Astrocyte (in vitro differentiated cells and primary cell): ENCODE data around the gene NCOA3. TPM values are rescaled to one million over a fixed set of nuclear protein-coding genes. Genes with fewer than 3 reads are reported as not detected.
A peak's percentile ranks its signal among the peaks of the same experiment; 100 is the strongest.

ENCODE experiments used
- DNase-seq: peaks from one replicate; pipeline ENCODE4 v3.0.0-alpha.2; 2010; ENCODE audit warnings: low read depth
- FAIRE-seq: peaks from 2 replicates; lab custom pipeline; 2011; peaks lifted over from hg19 to GRCh38; lab: Jason Lieb, UNC
- H2AFZ ChIP-seq: 2 replicates; pipeline ENCODE4 v1.6.0; 2012; ENCODE audit warnings: low read depth, low read length, inconsistent platforms
- H3K27ac ChIP-seq: 2 replicates; pipeline ENCODE4 v1.5.1; 2011; ENCODE audit warnings: low read depth, low read length, inconsistent platforms
- H3K27me3 ChIP-seq: 2 replicates; pipeline ENCODE4 v1.6.0; 2011; ENCODE audit warnings: low read length, inconsistent platforms; ENCODE audit not compliant: insufficient read depth
- H3K36me3 ChIP-seq: 2 replicates; pipeline ENCODE4 v1.5.1; 2011; ENCODE audit warnings: low read length, inconsistent platforms; ENCODE audit not compliant: insufficient read depth
- H3K4me1 ChIP-seq: 2 replicates; pipeline ENCODE4 v1.5.1; 2011; ENCODE audit warnings: low read length, inconsistent platforms; ENCODE audit not compliant: insufficient read depth
- H3K4me2 ChIP-seq: 2 replicates; pipeline ENCODE4 v1.6.0; 2012; ENCODE audit warnings: low read length, inconsistent platforms
- H3K4me3 ChIP-seq: 2 replicates; pipeline ENCODE4 v1.5.1; 2011; ENCODE audit warnings: low read depth, mild to moderate bottlenecking, low read length, inconsistent platforms; ENCODE audit not compliant: insufficient read depth
- H3K79me2 ChIP-seq: 2 replicates; pipeline ENCODE4 v1.6.0; 2012; ENCODE audit warnings: mild to moderate bottlenecking, low read length, inconsistent platforms; ENCODE audit not compliant: insufficient read depth
- H3K9ac ChIP-seq: 2 replicates; pipeline ENCODE4 v1.6.0; 2012; ENCODE audit warnings: mild to moderate bottlenecking, low read length, inconsistent platforms
- H3K9me3 ChIP-seq: 2 replicates; pipeline ENCODE4 v1.5.1; 2012; ENCODE audit warnings: low read depth, mild to moderate bottlenecking, low read length, inconsistent platforms; ENCODE audit not compliant: insufficient read depth
- H4K20me1 ChIP-seq: 2 replicates; pipeline ENCODE4 v1.6.0; 2012; ENCODE audit warnings: low read length, inconsistent platforms; ENCODE audit not compliant: insufficient read depth
- H3K27ac Mint-ChIP-seq: one replicate; pipeline ENCODE4 v1.8.0; 2021; ENCODE audit warnings: mild to moderate bottlenecking, mixed read lengths; ENCODE audit not compliant: unreplicated experiment
- H3K27me3 Mint-ChIP-seq: one replicate; pipeline ENCODE4 v1.8.0; 2021; ENCODE audit warnings: low read depth, mixed read lengths; ENCODE audit not compliant: unreplicated experiment
- H3K36me3 Mint-ChIP-seq: one replicate; pipeline ENCODE4 v1.8.0; 2021; ENCODE audit warnings: low read depth, mixed read lengths; ENCODE audit not compliant: unreplicated experiment
- H3K4me1 Mint-ChIP-seq: one replicate; pipeline ENCODE4 v1.8.0; 2021; ENCODE audit warnings: low read depth, mixed read lengths; ENCODE audit not compliant: unreplicated experiment
- H3K4me3 Mint-ChIP-seq: one replicate; pipeline ENCODE4 v1.8.0; 2021; ENCODE audit warnings: mild to moderate bottlenecking, moderate library complexity, mixed read lengths; ENCODE audit not compliant: unreplicated experiment
- H3K9me3 Mint-ChIP-seq: one replicate; pipeline ENCODE4 v1.8.0; 2021; ENCODE audit warnings: mild to moderate bottlenecking, mixed read lengths; ENCODE audit not compliant: unreplicated experiment
- CTCF ChIP-seq: IDR thresholded peaks from 2 replicates; pipeline ENCODE4 v1.5.1; 2011; ENCODE audit warnings: low read depth, mild to moderate bottlenecking, inconsistent platforms, low read length, moderate library complexity; ENCODE audit not compliant: insufficient read depth
- EZH2 ChIP-seq: IDR thresholded peaks from 2 replicates; pipeline ENCODE4 v1.6.1; 2012; ENCODE audit warnings: mild to moderate bottlenecking, low read length, inconsistent platforms; ENCODE audit not compliant: insufficient read depth
- total RNA-seq: library from RNA; stranded (reverse); gene quantifications from 2 replicates; pipeline ENCODE4 v1.2.1, GENCODE V29; 2021

The NCOA3 gene
- total RNA-seq, 1 donor from 2014 or later, result 30.5 TPM

DNA sequence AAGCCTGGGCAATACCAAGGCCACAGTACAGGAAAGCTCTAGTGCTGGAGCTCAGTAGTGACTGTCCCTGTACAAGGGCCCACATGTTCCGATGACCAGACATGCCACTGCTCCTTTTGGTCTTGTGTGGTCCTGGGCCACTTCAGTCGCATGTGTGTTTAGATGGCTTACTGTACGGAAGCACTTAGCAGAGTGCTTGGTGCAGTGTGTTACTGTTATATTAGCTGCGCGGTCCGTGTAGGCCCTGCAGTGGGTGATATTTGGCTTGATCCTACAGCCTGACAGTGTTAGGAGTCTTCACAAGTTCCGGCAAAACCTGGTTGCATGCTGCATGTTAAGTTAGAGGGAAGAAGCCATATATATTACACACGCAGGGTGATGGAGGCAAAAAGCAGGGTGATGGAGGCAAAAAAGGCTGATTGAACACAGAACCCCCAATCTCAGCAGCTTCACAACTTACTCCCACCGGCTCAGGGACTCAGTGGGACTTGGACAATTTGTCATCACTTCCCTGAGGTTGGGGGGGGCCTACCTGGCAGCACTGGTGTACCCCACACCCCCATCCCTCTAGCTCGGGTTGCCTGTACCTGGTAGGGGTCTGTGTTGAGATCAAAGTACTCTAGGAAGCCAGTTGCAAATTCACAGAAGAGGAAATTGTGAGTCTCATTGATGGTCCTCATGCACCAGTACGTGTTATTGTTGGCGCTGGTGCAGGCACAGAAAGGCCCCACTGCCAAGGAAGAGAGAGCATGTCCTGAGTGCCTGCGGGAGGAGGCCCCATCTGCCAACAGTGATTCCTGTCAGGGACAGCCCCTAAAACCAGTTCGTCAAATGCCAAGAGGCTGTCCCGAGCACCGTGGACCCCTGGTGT, 161.0 kb downstream of the NCOA3 start:
- H3K27me3 ChIP-seq, result no peaks in the 10 kb centered on the region
- no peaks in the 10 kb centered on the region for H3K79me2 ChIP-seq
- DNase-seq (no peak), FAIRE-seq (no peak)
- no peak overlapping the region for H3K4me3 ChIP-seq
- H3K36me3 Mint-ChIP-seq, result peaks cover 10% of the 10 kb centered on the region
- no peak overlapping the region for H3K27ac ChIP-seq
- no peak overlapping the region for H2AFZ ChIP-seq
- H3K4me1 Mint-ChIP-seq, result peaks cover 1% of the 10 kb centered on the region
- no peak overlapping the region for H3K4me3 Mint-ChIP-seq
- no peaks in the 10 kb centered on the region for H3K9me3 ChIP-seq
- TF ChIP-seq CTCF, result no peak
- TF ChIP-seq EZH2, result no peak
- peaks cover 19% of the 10 kb centered on the region for H4K20me1 ChIP-seq
- no peak overlapping the region for H3K27ac Mint-ChIP-seq
- no peaks in the 10 kb centered on the region for H3K27me3 Mint-ChIP-seq
- no peak overlapping the region for H3K9ac ChIP-seq
- no peaks in the 10 kb centered on the region for H3K9me3 Mint-ChIP-seq
- H3K36me3 ChIP-seq, result peaks cover 6% of the 10 kb centered on the region
- no peak overlapping the region for H3K4me2 ChIP-seq
- no peaks in the 10 kb centered on the region for H3K4me1 ChIP-seq

GRCh38 chr20:47663354-47664067, 161.8 kb downstream of the NCOA3 start:
- no peaks in the 10 kb centered on the region for H3K27me3 ChIP-seq
- H3K4me3 ChIP-seq, result no peak overlapping the region
- H3K4me1 ChIP-seq, result no peaks in the 10 kb centered on the region
- FAIRE-seq (no peak), DNase-seq (peak; percentile 42)
- H4K20me1 ChIP-seq, result peaks cover 19% of the 10 kb centered on the region
- no peak overlapping the region for H3K9ac ChIP-seq
- no peak overlapping the region for H3K27ac ChIP-seq
- TF ChIP-seq CTCF, result peak; percentile 91
- no peak for TF ChIP-seq EZH2
- Mint-ChIP-seq H3K4me1 (peaks cover 1% of the 10 kb centered on the region), H3K4me3 (no peak overlapping the region), H3K27me3 (no peaks in the 10 kb centered on the region), H3K9me3 (no peaks in the 10 kb centered on the region), H3K36me3 (peaks cover 14% of the 10 kb centered on the region), H3K27ac (no peak overlapping the region)
- no peaks in the 10 kb centered on the region for H3K9me3 ChIP-seq
- no peak overlapping the region for H2AFZ ChIP-seq
- H3K79me2 ChIP-seq, result no peaks in the 10 kb centered on the region
- peaks cover 2% of the 10 kb centered on the region for H3K36me3 ChIP-seq
- no peak overlapping the region for H3K4me2 ChIP-seq
